OCI-LY3 (cell line): Measurements from ENCODE around the gene AGBL4.

Experiments
- H2AFZ ChIP-seq: fragments of 200-600, 300-600 bp; shearing (Covaris generic); 2 replicates; pipeline ENCODE4 v1.6.0; 2014; ENCODE audit warnings: antibody characterized with exemption, low read depth, low read length
- H3K27ac ChIP-seq: fragments of 200-600, 300-600 bp; sonication (generic); 2 replicates; pipeline ENCODE4 v1.5.1; 2014; ENCODE audit warnings: mild to moderate bottlenecking, low read length, moderate library complexity, mixed read lengths
- H3K27me3 ChIP-seq: fragments of 200-600, 300-600 bp; sonication (generic); 2 replicates; pipeline ENCODE4 v1.6.1; 2014; ENCODE audit warnings: low read depth, low read length, mixed read lengths
- H3K36me3 ChIP-seq: fragments of 200-600, 300-600 bp; sonication (generic); replicated peaks from 2 replicates; pipeline ENCODE3; 2014; ENCODE audit warnings: low read depth, low read length, mixed read lengths
- H3K4me1 ChIP-seq: fragments of 300-600, 200-600 bp; sonication (generic); 2 replicates; pipeline ENCODE4 v1.6.1; 2014; ENCODE audit warnings: low read length, mixed read lengths
- H3K4me2 ChIP-seq: fragments of 200-600, 300-600 bp; sonication (generic); 2 replicates; pipeline ENCODE4 v1.6.1; 2014; ENCODE audit warnings: low read length, mixed read lengths
- H3K4me3 ChIP-seq: fragments of 300-600, 200-600 bp; sonication (generic); 2 replicates; pipeline ENCODE4 v1.5.1; 2014; ENCODE audit warnings: antibody characterized with exemption, mild to moderate bottlenecking, low read length, moderate library complexity
- H3K79me2 ChIP-seq: fragments of 300-600, 200-600 bp; shearing (Covaris generic); 2 replicates; pipeline ENCODE4 v1.6.1; 2014; ENCODE audit warnings: mild to moderate bottlenecking, low read length, mixed read lengths
- H3K9ac ChIP-seq: fragments of 300-600, 200-600 bp; shearing (Covaris generic); 2 replicates; pipeline ENCODE4 v1.6.0; 2014; ENCODE audit warnings: mild to moderate bottlenecking, low read length, moderate library complexity
- H3K9me3 ChIP-seq: fragments of 200-600, 300-600 bp; shearing (Covaris generic); 2 replicates; pipeline ENCODE4 v1.6.1; 2014; ENCODE audit warnings: low read length, mixed read lengths; ENCODE audit not compliant: insufficient read depth
- H4K20me1 ChIP-seq: fragments of 200-600, 300-600 bp; sonication (generic); 2 replicates; pipeline ENCODE4 v1.6.1; 2016; ENCODE audit warnings: low read length, mixed read lengths; ENCODE audit not compliant: insufficient read depth
- EZH2phosphoT487 ChIP-seq: fragments of 200-600 bp; shearing (Covaris generic); IDR thresholded peaks from 2 replicates; pipeline ENCODE4 v1.6.1; 2018; ENCODE audit warnings: antibody characterized with exemption, mixed run types, low read depth
- TF ChIP-seq, protein P1 (sequence below): fragments of 200-600, 300-600 bp; sonication (generic); IDR thresholded peaks from 2 replicates; pipeline ENCODE4 v1.5.1; 2014; ENCODE audit warnings: antibody characterized with exemption, low read length, low read depth

Gene AGBL4

DNA sequence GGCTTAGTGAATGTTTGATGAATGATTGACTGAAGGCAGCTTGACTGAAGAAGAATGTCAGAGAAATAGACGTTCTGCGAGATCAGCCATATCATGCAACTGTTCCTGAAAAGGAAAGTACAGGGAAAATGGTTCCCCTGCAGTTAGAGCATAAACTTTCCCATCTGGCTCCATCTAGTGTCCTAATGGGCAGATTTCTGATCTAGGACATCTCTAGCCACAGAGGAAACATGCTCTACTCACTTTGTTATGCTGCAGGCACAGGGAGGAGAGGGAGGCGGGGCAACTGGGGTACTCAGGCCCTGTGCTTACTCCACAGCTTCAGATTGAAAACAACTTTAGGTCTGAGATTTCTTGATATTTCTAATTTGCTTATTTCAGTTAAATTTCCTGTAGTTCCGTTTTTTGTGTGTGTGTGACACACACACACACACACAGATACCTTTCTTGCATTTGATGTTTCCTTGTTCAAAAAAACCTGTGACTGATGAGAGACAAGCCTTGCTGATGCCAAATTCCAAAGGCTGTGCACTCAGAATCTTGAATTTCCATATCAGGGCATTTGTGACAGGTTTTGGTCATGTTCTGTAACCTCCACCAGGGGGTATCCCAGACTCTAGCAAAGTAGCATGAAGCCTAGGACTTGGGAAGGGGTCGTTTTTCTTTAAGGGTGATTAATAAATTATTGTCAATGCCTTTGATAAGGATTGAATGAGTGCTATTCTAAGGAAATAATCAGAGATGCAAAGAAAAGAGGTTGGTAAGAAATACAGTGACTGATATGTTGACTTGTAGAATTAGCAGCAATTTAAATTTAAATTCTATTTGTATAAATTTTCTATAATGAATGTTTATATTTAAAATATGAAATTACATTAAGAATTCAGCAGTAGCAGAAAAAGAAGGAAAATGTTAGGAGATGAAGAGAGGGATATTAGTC is 1107.4 kb downstream of the AGBL4 start:
- Histone ChIP-seq H3K79me2 (no peaks in the 10 kb centered on the region), H3K4me2 (no peak overlapping the region), H3K9ac (no peak overlapping the region), H4K20me1 (no peaks in the 10 kb centered on the region), H3K27me3 (no peaks in the 10 kb centered on the region; the same call in 1 of the 2 replicates), H3K4me1 (no peaks in the 10 kb centered on the region; the same call in 1 of the 2 replicates), H3K4me3 (no peak overlapping the region), H3K9me3 (no peaks in the 10 kb centered on the region), H3K36me3 (no peaks in the 10 kb centered on the region), H2AFZ (no peak overlapping the region), H3K27ac (no peak overlapping the region)
- TF ChIP-seq EZH2phosphoT487: no peak
- TF ChIP-seq, protein P1, sequence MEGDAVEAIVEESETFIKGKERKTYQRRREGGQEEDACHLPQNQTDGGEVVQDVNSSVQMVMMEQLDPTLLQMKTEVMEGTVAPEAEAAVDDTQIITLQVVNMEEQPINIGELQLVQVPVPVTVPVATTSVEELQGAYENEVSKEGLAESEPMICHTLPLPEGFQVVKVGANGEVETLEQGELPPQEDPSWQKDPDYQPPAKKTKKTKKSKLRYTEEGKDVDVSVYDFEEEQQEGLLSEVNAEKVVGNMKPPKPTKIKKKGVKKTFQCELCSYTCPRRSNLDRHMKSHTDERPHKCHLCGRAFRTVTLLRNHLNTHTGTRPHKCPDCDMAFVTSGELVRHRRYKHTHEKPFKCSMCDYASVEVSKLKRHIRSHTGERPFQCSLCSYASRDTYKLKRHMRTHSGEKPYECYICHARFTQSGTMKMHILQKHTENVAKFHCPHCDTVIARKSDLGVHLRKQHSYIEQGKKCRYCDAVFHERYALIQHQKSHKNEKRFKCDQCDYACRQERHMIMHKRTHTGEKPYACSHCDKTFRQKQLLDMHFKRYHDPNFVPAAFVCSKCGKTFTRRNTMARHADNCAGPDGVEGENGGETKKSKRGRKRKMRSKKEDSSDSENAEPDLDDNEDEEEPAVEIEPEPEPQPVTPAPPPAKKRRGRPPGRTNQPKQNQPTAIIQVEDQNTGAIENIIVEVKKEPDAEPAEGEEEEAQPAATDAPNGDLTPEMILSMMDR: peak; percentile 40

GRCh38 chr1:48908606-48909005 is 1115.1 kb downstream of the AGBL4 start:
- no peaks in the 10 kb centered on the region for H3K9me3 ChIP-seq
- no peak overlapping the region for H3K4me3 ChIP-seq
- no peaks in the 10 kb centered on the region for H3K4me1 ChIP-seq
- peaks cover 3% of the 10 kb centered on the region; the same call in 1 of the 2 replicates for H3K27me3 ChIP-seq
- H3K9ac ChIP-seq: no peak overlapping the region
- TF ChIP-seq, protein P1: no peak
- no peak for TF ChIP-seq EZH2phosphoT487
- no peaks in the 10 kb centered on the region for H3K79me2 ChIP-seq
- no peaks in the 10 kb centered on the region for H4K20me1 ChIP-seq
- no peak overlapping the region for H3K4me2 ChIP-seq
- H3K27ac ChIP-seq: no peak overlapping the region
- no peaks in the 10 kb centered on the region for H3K36me3 ChIP-seq
- no peak overlapping the region for H2AFZ ChIP-seq

DNA sequence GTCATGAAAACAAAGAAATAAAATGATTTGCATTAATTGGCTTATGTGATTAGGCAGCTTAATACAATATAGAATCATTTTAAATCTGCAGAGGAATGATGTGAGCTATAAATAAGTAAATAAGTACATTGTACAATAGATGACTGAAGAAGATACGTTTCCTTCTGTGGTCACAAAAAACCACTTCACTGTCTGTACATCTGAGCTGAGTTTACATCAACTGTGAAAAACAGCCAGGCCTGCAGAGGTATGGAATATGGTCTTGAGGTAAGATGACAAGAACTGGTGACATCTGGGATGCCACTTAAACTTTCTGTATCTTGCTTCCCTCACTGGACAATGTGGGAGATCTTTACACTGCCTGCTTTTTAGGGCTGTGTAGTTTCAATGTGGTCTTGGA is 1117.0 kb downstream of the AGBL4 start:
- Histone ChIP-seq H3K79me2 (no peaks in the 10 kb centered on the region), H3K36me3 (no peaks in the 10 kb centered on the region), H3K4me3 (no peak overlapping the region), H3K27me3 (peaks cover 3% of the 10 kb centered on the region; the same call in 1 of the 2 replicates), H4K20me1 (no peaks in the 10 kb centered on the region), H3K27ac (no peak overlapping the region), H3K9me3 (no peaks in the 10 kb centered on the region), H3K4me2 (no peak overlapping the region), H3K4me1 (no peaks in the 10 kb centered on the region), H2AFZ (no peak overlapping the region), H3K9ac (no peak overlapping the region)
- TF ChIP-seq EZH2phosphoT487: no peak
- TF ChIP-seq, protein P1: no peak

DNA sequence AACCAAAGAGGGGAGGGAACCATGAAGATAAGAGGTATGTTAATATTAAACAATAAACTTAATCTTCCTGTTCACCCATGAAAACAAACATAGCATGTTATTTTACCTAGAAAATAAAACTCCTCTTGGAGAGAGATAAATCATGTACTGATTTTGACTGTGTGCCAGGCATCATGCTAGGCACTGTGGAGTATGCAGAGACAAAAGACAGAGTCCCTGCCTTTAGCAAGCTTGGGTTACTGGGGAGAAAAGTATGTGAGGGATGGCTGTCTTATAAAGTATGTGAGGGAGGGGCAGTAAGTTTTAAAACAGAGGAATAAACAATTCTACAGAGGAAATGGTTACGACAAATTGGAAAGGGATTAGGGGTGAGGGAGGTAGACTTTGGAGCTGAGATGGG is 1117.6 kb downstream of the AGBL4 start:
- Histone ChIP-seq H2AFZ (no peak overlapping the region), H3K4me1 (no peaks in the 10 kb centered on the region), H3K9ac (no peak overlapping the region), H3K27me3 (peaks cover 3% of the 10 kb centered on the region; the same call in 1 of the 2 replicates), H3K4me3 (no peak overlapping the region), H3K36me3 (no peaks in the 10 kb centered on the region), H3K79me2 (no peaks in the 10 kb centered on the region), H3K27ac (no peak overlapping the region), H3K9me3 (no peaks in the 10 kb centered on the region), H3K4me2 (no peak overlapping the region), H4K20me1 (no peaks in the 10 kb centered on the region)
- TF ChIP-seq, protein P1: no peak
- TF ChIP-seq EZH2phosphoT487: no peak
